H1 (cell line): ENCODE results near the gene UFSP1. TPM values are rescaled to one million over a fixed set of nuclear protein-coding genes. Genes with fewer than 3 reads are reported as not detected.

Experiments used
- CTCF ChIA-PET: fragments of 300-600 bp; sonication (Branson Sonifier 250); formaldehyde crosslinking; loops from one replicate; lab custom pipeline; 2021; ENCODE audit not compliant: partially characterized antibody; lab: Charles Lee
- POLR2A ChIA-PET: fragments of 300-600 bp; sonication (Branson Sonifier 250); formaldehyde crosslinking; loops from one replicate; lab custom pipeline; 2021; ENCODE audit warnings: inconsistent platforms; ENCODE audit not compliant: partially characterized antibody; lab: Charles Lee
- DNase-seq, 2 experiments: peaks; one replicate each; pipeline versions ENCODE4 v3.0.0 to v3.0.0-alpha.2; 2010 to 2022; ENCODE audit warnings: low spot score in 2 of 2, low read depth in 1 of 2, mixed read lengths in 1 of 2
- FAIRE-seq: peaks from 2 replicates; lab custom pipeline; 2011; peaks lifted over from hg19 to GRCh38; lab: Jason Lieb, UNC
- H2AFZ ChIP-seq: 2 replicates; pipeline ENCODE4 v1.8.1; 2012; ENCODE audit warnings: low read length, inconsistent platforms
- H2AK5ac ChIP-seq: 2 replicates; pipeline ENCODE4 v1.6.1; 2013; ENCODE audit warnings: low read depth, low read length
- H2BK120ac ChIP-seq: replicated peaks from 2 replicates; pipeline ENCODE3; 2013; ENCODE audit warnings: low read depth, low read length, inconsistent platforms
- H2BK12ac ChIP-seq: 2 replicates; pipeline ENCODE4 v1.6.1; 2013; ENCODE audit warnings: low read depth, low read length
- H2BK15ac ChIP-seq: 2 replicates; pipeline ENCODE4 v1.6.1; 2013; ENCODE audit warnings: low read length
- H2BK20ac ChIP-seq: 2 replicates; pipeline ENCODE4 v1.6.1; 2013; ENCODE audit warnings: low read length
- H2BK5ac ChIP-seq: 2 replicates; pipeline ENCODE4 v1.6.1; 2013; ENCODE audit warnings: low read depth, low read length
- H3K14ac ChIP-seq: 2 replicates; pipeline ENCODE4 v1.6.1; 2013; ENCODE audit warnings: inconsistent platforms; ENCODE audit not compliant: insufficient read length
- H3K18ac ChIP-seq: 2 replicates; pipeline ENCODE4 v1.6.1; 2013; ENCODE audit warnings: low read length; ENCODE audit errors: extremely low read depth
- H3K23ac ChIP-seq: 2 replicates; pipeline ENCODE4 v1.6.1; 2013; ENCODE audit warnings: inconsistent platforms; ENCODE audit not compliant: insufficient read length
- H3K23me2 ChIP-seq: 2 replicates; pipeline ENCODE4 v1.6.1; 2013; ENCODE audit warnings: low read depth, low read length
- H3K27ac ChIP-seq: 2 replicates; pipeline ENCODE4 v1.6.1; 2011; ENCODE audit warnings: low read depth, low read length, inconsistent platforms
- H3K27me3 ChIP-seq, 4 experiments: replicated peaks in 1 of 4; 1 replicate in 1 of 4; 2 replicates in 3 of 4; pipeline versions ENCODE4 v1.6.1 to v1.8.1; 2011 to 2013; ENCODE audit warnings: low read length in 3 of 4, mild to moderate bottlenecking in 3 of 4, inconsistent platforms in 2 of 4, mixed read lengths in 2 of 4, moderate library complexity in 1 of 4; ENCODE audit not compliant: control insufficient read depth in 3 of 4, insufficient read depth in 3 of 4; ENCODE audit errors: extremely low read depth in 1 of 4
- H3K36me3 ChIP-seq, 4 experiments: 2 replicates each; pipeline versions ENCODE4 v1.6.1 to v1.8.1; 2011 to 2013; ENCODE audit warnings: mild to moderate bottlenecking in 4 of 4, low read length in 3 of 4, moderate library complexity in 2 of 4, control low read depth in 1 of 4, inconsistent platforms in 1 of 4; ENCODE audit not compliant: insufficient read depth in 4 of 4, control insufficient read depth in 2 of 4
- H3K4ac ChIP-seq: replicated peaks from 2 replicates; pipeline ENCODE3; 2013; ENCODE audit warnings: low read length, low read depth, mixed read lengths, inconsistent platforms; ENCODE audit not compliant: insufficient read length
- H3K4me1 ChIP-seq, 4 experiments: replicated peaks in 1 of 4; 1 replicate in 1 of 4; 2 replicates in 3 of 4; pipeline versions ENCODE4 v1.6.1 to v1.8.1; 2011 to 2013; ENCODE audit warnings: low read length in 3 of 4, inconsistent platforms in 2 of 4, mixed read lengths in 1 of 4; ENCODE audit not compliant: insufficient read depth in 4 of 4, control insufficient read depth in 3 of 4
- H3K4me2 ChIP-seq, 2 experiments: 2 replicates each; pipeline versions ENCODE4 v1.6.1 to v1.8.1; 2011 to 2013; ENCODE audit warnings: low read depth in 2 of 2, low read length in 2 of 2, control low read depth in 1 of 2, inconsistent platforms in 1 of 2, mild to moderate bottlenecking in 1 of 2; ENCODE audit not compliant: insufficient read depth in 1 of 2
- H3K4me3 ChIP-seq, 4 experiments: fragments of 200-600, 300-600 bp in 1 of 4; sonication (generic), shearing (Covaris generic), sonication (Bioruptor Twin) in 1 of 4; 2 replicates each; pipeline versions ENCODE4 v1.5.1 to v1.8.1; 2011 to 2016; ENCODE audit warnings: low read length in 4 of 4, low read depth in 3 of 4, control low read depth in 2 of 4, inconsistent platforms in 2 of 4, mild to moderate bottlenecking in 2 of 4, mixed read lengths in 1 of 4, moderate library complexity in 1 of 4; ENCODE audit not compliant: insufficient read depth in 2 of 4; ENCODE audit errors: extremely low read depth in 1 of 4
- H3K56ac ChIP-seq: replicated peaks from 2 replicates; pipeline ENCODE3; 2013; ENCODE audit warnings: low read depth, mild to moderate bottlenecking, mixed read lengths, low read length, inconsistent platforms; ENCODE audit not compliant: insufficient read length
- H3K79me1 ChIP-seq: 2 replicates; pipeline ENCODE4 v1.6.1; 2013; ENCODE audit warnings: low read depth, low read length, control low read depth
- H3K79me2 ChIP-seq, 2 experiments: 2 replicates each; pipeline versions ENCODE4 v1.6.1 to v1.8.1; 2012 to 2013; ENCODE audit warnings: low read length in 2 of 2, mild to moderate bottlenecking in 2 of 2, inconsistent platforms in 1 of 2; ENCODE audit not compliant: insufficient read depth in 2 of 2, control insufficient read depth in 1 of 2
- H3K9ac ChIP-seq, 4 experiments: replicated peaks in 1 of 4; 1 replicate in 1 of 4; 2 replicates in 3 of 4; pipeline versions ENCODE4 v1.6.1 to v1.8.1; 2011 to 2013; ENCODE audit warnings: low read depth in 3 of 4, low read length in 3 of 4, control low read depth in 2 of 4, mild to moderate bottlenecking in 2 of 4, moderate library complexity in 2 of 4, inconsistent platforms in 1 of 4; ENCODE audit errors: extremely low read depth in 1 of 4
- H3K9me3 ChIP-seq, 2 experiments: 2 replicates each; pipeline versions ENCODE4 v1.6.1 to v1.8.1; 2012 to 2013; ENCODE audit warnings: mild to moderate bottlenecking in 2 of 2, moderate library complexity in 2 of 2, control low read depth in 1 of 2, inconsistent platforms in 1 of 2, low read depth in 1 of 2, low read length in 1 of 2, mixed read lengths in 1 of 2; ENCODE audit not compliant: insufficient read depth in 2 of 2
- H4K20me1 ChIP-seq, 2 experiments: replicated peaks in 1 of 2; 2 replicates each; pipeline versions ENCODE3 to v1.8.1; 2011 to 2013; ENCODE audit warnings: inconsistent platforms in 2 of 2, low read length in 2 of 2, mild to moderate bottlenecking in 1 of 2; ENCODE audit not compliant: insufficient read depth in 2 of 2, control insufficient read depth in 1 of 2
- H4K5ac ChIP-seq: 2 replicates; pipeline ENCODE4 v1.6.1; 2013; ENCODE audit warnings: low read length, low read depth, mixed read lengths, inconsistent platforms; ENCODE audit not compliant: insufficient read length
- H4K8ac ChIP-seq: 2 replicates; pipeline ENCODE4 v1.8.0; 2013; ENCODE audit warnings: mild to moderate bottlenecking, moderate library complexity, low read length, inconsistent platforms; ENCODE audit not compliant: insufficient read depth; ENCODE audit errors: extremely low read depth
- H4K91ac ChIP-seq: replicated peaks from 2 replicates; pipeline ENCODE3; 2013; ENCODE audit warnings: low read length, mixed read lengths, inconsistent platforms; ENCODE audit not compliant: insufficient read length
- ASH2L ChIP-seq: fragments of 200-600, 300-600 bp; sonication (generic); IDR thresholded peaks from one replicate; pipeline ENCODE4 v1.7.1; 2017; ENCODE audit warnings: low read length
- CBX8 ChIP-seq: fragments of 300-800, 300-1000 bp; sonication (generic); IDR thresholded peaks from 2 replicates; pipeline ENCODE4 v1.7.1; 2016; ENCODE audit warnings: low read depth, low read length, borderline replicate concordance
- CHD2 ChIP-seq: IDR thresholded peaks from 2 replicates; pipeline ENCODE4 v1.6.1; 2012; ENCODE audit warnings: low read length, improper control_type of control experiment
- GABPA ChIP-seq: IDR thresholded peaks from 2 replicates; pipeline ENCODE4 v1.6.1; 2011; ENCODE audit warnings: mild to moderate bottlenecking, low read length, moderate library complexity, borderline replicate concordance; ENCODE audit not compliant: insufficient read depth
- KDM4A ChIP-seq: IDR thresholded peaks from one replicate; pipeline ENCODE4 v1.7.1; 2012; ENCODE audit warnings: low read depth, mild to moderate bottlenecking, moderate library complexity, low read length, inconsistent platforms; ENCODE audit not compliant: severe bottlenecking
- TCF12 ChIP-seq: IDR thresholded peaks from 2 replicates; pipeline ENCODE4 v1.6.1; 2011; ENCODE audit warnings: low read depth, mild to moderate bottlenecking, low read length
- WGBS, 2 experiments: shearing (Covaris generic) in 1 of 2; methylation state at CpG; one replicate each; pipeline versions ENCODE4 v1.1.6 to v1.1.7; 2013 to 2015; ENCODE audit warnings: low lambda C conversion rate in 2 of 2, mixed read lengths in 2 of 2, inconsistent platforms in 1 of 2, low coverage in 1 of 2, missing lambda C conversion rate in 1 of 2; ENCODE audit not compliant: insufficient replicate concordance in 2 of 2, insufficient coverage in 1 of 2, insufficient read length in 1 of 2; ENCODE audit errors: extremely low coverage in 1 of 2, missing lambda C conversion rate in 1 of 2; 5-methylcytosine and 5-hydroxymethylcytosine counted together
- polyA plus RNA-seq, 7 experiments: library from polyadenylated mRNA; depleted of rRNA in 3 of 7; stranded (reverse) in 5 of 7; unstranded in 2 of 7; fragments of >200 nt in 5 of 7; fragments of 200-250 nt in 2 of 7; gene quantifications; 1 replicate in 5 of 7; 2 replicates in 1 of 7; 4 replicates in 1 of 7; pipeline versions ENCODE4 v1.2.1 to v1.2.3, GENCODE V29; 2011 to 2013; ENCODE audit warnings: missing spikeins in 2 of 7, mixed read lengths in 2 of 7
- total RNA-seq: library from RNA; stranded (reverse); fragmentation: NEBNext Ultra II Directional; extraction: Animal tissue kit (Norgen Biotek cat#: 25700); gene quantifications from 2 replicates; pipeline ENCODE4 v1.2.1, GENCODE V29; 2021

UFSP1 gene
- total and polyA plus RNA-seq, 2 of the 8 experiments (the other 6 are each of a cell fraction or from before 2014, with no cell fraction given) = 1.6 to 4.3 TPM

- Histone ChIP-seq H3K23me2 (no peaks in the 10 kb centered on the region), H2AK5ac (no peak overlapping the region), H2BK120ac (no peak overlapping the region), H3K14ac (no peak overlapping the region), H3K4me1 (no peaks in the 10 kb centered on the region), H3K4me3 (no peak overlapping the region), H2BK5ac (no peak overlapping the region), H3K18ac (no peak overlapping the region), H3K79me1 (peaks cover 4% of the 10 kb centered on the region), H3K9me3 (no peaks in the 10 kb centered on the region), H3K27ac (no peak overlapping the region), H3K56ac (no peak overlapping the region), H2BK15ac (no peak overlapping the region), H3K36me3 (peaks cover 6 to 22% (median 11%) of the 10 kb centered on the region in 4 experiments; a peak in 7 of 8 replicates), H3K4me2 (no peak overlapping the region), H4K5ac (no peak overlapping the region), H2AFZ (no peak overlapping the region), H4K20me1 (peaks cover 0 to 6% of the 10 kb centered on the region in 2 experiments), H3K79me2 (peaks cover 0 to under 1% of the 10 kb centered on the region in 2 experiments; a peak in 1 of 4 replicates), H3K23ac (no peak overlapping the region), H2BK12ac (no peak overlapping the region), H2BK20ac (no peak overlapping the region), H4K8ac (no peak overlapping the region), H4K91ac (no peak overlapping the region), H3K4ac (no peak overlapping the region), H3K27me3 (no peaks in the 10 kb centered on the region), H3K9ac (no peak overlapping the region)
- 92% methylated on average over 14 of the region's 18 CpGs; no CpG with 5 or more reads in 1 of the 2 experiments for WGBS, 2 experiments
- ChIA-PET POLR2A (interaction anchor here (0.9 to 1.2 kb wide), 2 partner anchors 27 to 29 kb away, joined by 4 read pairs; partner anchors contain the start of gene UFSP1), CTCF (interaction anchor here (0.9 to 4.5 kb wide), 3 partner anchors 9 to 60 kb away, joined by 3 to 25 read pairs (median 6); partner anchors contain the start of gene SLC12A9)
- DNase-seq (no peak), FAIRE-seq (no peak)
- TF ChIP-seq ASH2L (no peak), KDM4A (no peak), CBX8 (no peak), GABPA (no peak), TCF12 (no peak), CHD2 (no peak)
These were observed 28.6 kb downstream of the UFSP1 start for GRCh38 chr7:100860702-100861615.
